Kidney epithelial cell (primary cell): ENCODE results near the gene ROR1. TPM values are rescaled to one million over a fixed set of nuclear protein-coding genes. Genes with fewer than 3 reads are reported as not detected.

Source experiments
- DNase-seq: peaks from one replicate; pipeline ENCODE4 v3.0.0-alpha.2; 2010; ENCODE audit warnings: low read depth
- H3K27me3 ChIP-seq: 2 replicates; pipeline ENCODE4 v1.6.0; 2011; ENCODE audit warnings: low read length; ENCODE audit not compliant: control insufficient read depth, insufficient read depth
- H3K36me3 ChIP-seq: 2 replicates; pipeline ENCODE4 v1.5.1; 2011; ENCODE audit warnings: low read length; ENCODE audit not compliant: control insufficient read depth, insufficient read depth
- H3K4me3 ChIP-seq: 2 replicates; pipeline ENCODE4 v1.5.1; 2011; ENCODE audit warnings: low read depth, mild to moderate bottlenecking, control low read depth, low read length
- CTCF ChIP-seq: IDR thresholded peaks from 2 replicates; pipeline ENCODE4 v1.5.1; 2011; ENCODE audit warnings: mild to moderate bottlenecking, moderate library complexity, low read length, control low read depth, inconsistent platforms; ENCODE audit not compliant: insufficient read depth, poor library complexity, severe bottlenecking
- total RNA-seq: library from RNA; depleted of rRNA; stranded (reverse); fragments of >200 nt; gene quantifications from 2 replicates; pipeline ENCODE4 v1.2.3, GENCODE V29; 2015

Gene ROR1
- total RNA-seq, 1 donor from 2014 or later: 21.5 TPM

- Histone ChIP-seq H3K27me3 (no peaks in the 10 kb centered on the region), H3K4me3 (no peak overlapping the region), H3K36me3 (no peaks in the 10 kb centered on the region)
- TF ChIP-seq CTCF: no peak
- no peak for DNase-seq
Observed at GRCh38 chr1:63902844-63903589, 129.2 kb downstream of the ROR1 start.

- Histone ChIP-seq H3K4me3 (no peak overlapping the region), H3K36me3 (no peaks in the 10 kb centered on the region), H3K27me3 (no peaks in the 10 kb centered on the region)
- no peak for DNase-seq
- no peak for TF ChIP-seq CTCF
Observed at GRCh38 chr1:63903947-63904610, 130.3 kb downstream of the ROR1 start.

DNA sequence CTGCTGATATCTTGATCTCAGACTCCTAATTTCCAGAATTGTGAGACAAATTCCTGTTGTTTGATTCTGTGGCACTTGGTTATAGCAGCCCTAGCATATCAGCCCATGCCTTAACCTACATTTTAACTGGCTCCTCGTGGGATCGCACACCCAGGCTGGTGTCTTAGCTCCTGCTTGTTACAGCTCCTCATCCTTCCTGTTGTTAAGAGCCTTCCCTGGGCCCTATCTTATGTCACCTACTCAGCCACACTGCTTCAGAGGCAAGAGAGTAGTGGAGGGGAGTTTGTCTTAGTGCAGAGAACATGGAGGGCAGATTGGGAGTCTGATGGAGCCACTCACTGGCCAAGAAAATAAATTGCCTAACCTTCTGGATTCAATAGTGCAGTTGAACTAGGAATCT is 131.0 kb downstream of the ROR1 start:
- DNase-seq: no peak
- no peak for TF ChIP-seq CTCF
- no peak overlapping the region for H3K4me3 ChIP-seq
- H3K27me3 ChIP-seq: no peaks in the 10 kb centered on the region
- H3K36me3 ChIP-seq: no peaks in the 10 kb centered on the region

DNA sequence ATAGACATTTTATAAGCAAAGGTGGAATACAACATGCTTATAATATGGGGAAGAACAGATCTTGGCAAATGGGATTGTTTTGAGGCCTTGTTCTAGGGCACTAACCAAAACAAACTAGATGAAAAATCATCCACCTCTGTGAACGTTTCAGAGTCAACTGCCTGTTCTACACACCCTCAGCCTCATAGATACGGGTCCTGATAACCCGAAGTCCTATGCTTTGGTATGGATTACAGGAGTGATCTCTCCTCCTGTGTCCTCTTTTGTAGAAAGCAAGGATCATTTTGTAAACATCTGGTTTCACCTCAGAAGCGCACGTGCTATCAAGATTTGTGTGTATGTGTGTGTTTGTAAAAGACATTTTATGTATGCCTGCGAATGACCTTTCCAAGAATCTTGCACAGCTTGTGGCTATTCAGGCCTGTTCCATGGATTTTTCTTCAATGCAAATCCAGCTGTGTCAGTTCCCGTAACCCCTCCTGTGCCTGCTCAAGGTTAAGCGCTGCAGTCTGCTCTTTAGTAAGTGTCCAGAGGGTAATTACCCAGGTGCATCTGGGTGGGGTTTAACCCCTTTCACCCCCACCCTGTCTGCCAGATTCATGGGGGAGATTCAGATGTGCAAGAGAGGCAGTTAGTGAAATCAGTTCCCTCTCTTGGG is 132.4 kb downstream of the ROR1 start:
- TF ChIP-seq CTCF: no peak
- DNase-seq: no peak
- no peaks in the 10 kb centered on the region for H3K27me3 ChIP-seq
- H3K4me3 ChIP-seq: no peak overlapping the region
- no peaks in the 10 kb centered on the region for H3K36me3 ChIP-seq

DNA sequence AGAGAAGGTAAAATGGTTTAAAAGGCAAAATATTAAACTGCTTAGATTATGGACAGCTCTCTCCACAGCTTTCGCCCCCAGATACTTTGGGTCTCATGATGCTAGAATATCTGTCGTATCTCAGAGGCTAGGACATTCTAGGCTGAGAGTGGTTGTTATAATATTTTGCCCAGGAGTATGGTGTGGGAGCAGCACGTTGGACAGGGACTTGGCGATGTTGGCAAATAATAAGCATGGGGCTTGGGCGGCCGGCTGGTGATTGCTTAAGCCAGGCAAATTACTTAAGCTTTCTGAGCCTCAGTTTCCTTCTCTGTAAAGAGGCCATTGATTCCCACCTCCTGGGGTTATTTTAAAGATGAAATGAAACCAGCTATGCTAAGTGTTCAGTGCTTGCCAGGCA is 133.2 kb downstream of the ROR1 start:
- TF ChIP-seq CTCF: no peak
- no peak for DNase-seq
- H3K4me3 ChIP-seq: no peak overlapping the region
- no peaks in the 10 kb centered on the region for H3K36me3 ChIP-seq
- no peaks in the 10 kb centered on the region for H3K27me3 ChIP-seq
